Ovary (tissue), 3 donors: ENCODE results near the gene LPCAT1.

Experiments
- EP300 ChIP-seq: sonication (generic); formaldehyde crosslinking; IDR thresholded peaks from one replicate; pipeline ENCODE4 v1.6.1; 2017; ENCODE audit warnings: antibody characterized with exemption
- POLR2A ChIP-seq: fragments of 450-650 bp; IDR thresholded peaks from one replicate; pipeline ENCODE4 v1.6.1; 2017; ENCODE audit warnings: antibody characterized with exemption, mild to moderate bottlenecking, moderate library complexity
- TF ChIP-seq, protein P1 (sequence below), 3 donors: fragments of 450-650 bp in 2 of 3; fragments of 200-600 bp in 1 of 3; IDR thresholded peaks; one replicate each; pipeline versions ENCODE4 v1.5.1 to v1.8.0; 2016 to 2022; ENCODE audit warnings: antibody characterized with exemption in 3 of 3, mild to moderate bottlenecking in 1 of 3
- donor health status: DM: no; HTN: no; CAD: no.

DNA sequence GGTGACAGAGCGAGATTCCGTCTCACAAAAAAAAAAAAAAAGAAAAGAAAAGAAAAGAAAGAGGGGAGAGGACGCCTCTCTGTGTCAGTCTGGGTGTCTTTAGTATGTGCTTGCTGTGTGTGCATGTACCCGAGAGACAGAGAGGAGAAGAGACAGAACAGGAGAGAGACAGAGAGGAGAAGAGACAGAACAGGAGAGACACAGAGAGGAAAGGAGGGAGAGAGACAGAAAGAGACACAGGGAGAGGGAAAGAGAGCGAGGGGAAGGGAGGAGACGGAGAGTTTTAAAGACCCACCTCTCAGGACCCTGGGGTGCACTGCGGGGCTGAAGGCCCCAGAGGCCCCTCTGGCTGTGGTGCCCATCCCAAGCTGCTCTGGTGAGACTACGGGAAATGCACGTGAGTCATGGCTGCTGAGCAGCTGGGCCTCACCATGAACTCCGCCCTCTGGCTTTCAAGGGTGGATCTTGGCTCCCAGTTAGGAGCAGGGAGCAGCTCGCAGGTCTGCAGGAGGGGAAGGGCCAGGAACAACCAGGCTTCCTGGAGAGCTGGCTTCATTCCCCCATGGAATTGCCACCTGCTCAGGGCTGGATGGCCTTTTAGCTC is 86.4 kb downstream of the LPCAT1 start:
- TF ChIP-seq, protein P1, sequence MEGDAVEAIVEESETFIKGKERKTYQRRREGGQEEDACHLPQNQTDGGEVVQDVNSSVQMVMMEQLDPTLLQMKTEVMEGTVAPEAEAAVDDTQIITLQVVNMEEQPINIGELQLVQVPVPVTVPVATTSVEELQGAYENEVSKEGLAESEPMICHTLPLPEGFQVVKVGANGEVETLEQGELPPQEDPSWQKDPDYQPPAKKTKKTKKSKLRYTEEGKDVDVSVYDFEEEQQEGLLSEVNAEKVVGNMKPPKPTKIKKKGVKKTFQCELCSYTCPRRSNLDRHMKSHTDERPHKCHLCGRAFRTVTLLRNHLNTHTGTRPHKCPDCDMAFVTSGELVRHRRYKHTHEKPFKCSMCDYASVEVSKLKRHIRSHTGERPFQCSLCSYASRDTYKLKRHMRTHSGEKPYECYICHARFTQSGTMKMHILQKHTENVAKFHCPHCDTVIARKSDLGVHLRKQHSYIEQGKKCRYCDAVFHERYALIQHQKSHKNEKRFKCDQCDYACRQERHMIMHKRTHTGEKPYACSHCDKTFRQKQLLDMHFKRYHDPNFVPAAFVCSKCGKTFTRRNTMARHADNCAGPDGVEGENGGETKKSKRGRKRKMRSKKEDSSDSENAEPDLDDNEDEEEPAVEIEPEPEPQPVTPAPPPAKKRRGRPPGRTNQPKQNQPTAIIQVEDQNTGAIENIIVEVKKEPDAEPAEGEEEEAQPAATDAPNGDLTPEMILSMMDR (IDR thresholded peaks at IDR 0.05), result no peak
- TF ChIP-seq POLR2A (no peak), EP300 (no peak)
